Measurements from ENCODE around the gene FABP2.
"Not testable (repeated sequence)": the region's sequence is repeated elsewhere in the genome, so short reads cannot be mapped to it uniquely, and the experiment has no call there.

Gene FABP2

GRCh38 chr4:119307606-119308005 lies 14.3 kb downstream of the FABP2 start:
- no peak for DNase-seq

- no peak for DNase-seq
Measured at GRCh38 chr4:119304431-119304830, 17.5 kb downstream of the FABP2 start.

- no peak for DNase-seq
Measured at GRCh38 chr4:119303587-119304305, 18.2 kb downstream of the FABP2 start.

GRCh38 chr4:119302073-119302832 lies 19.7 kb downstream of the FABP2 start:
- no peak for DNase-seq

GRCh38 chr4:119300101-119300978 lies 21.6 kb downstream of the FABP2 start:
- DNase-seq: no peak

- DNase-seq: no peak
Measured at GRCh38 chr4:119299741-119300100, 22.2 kb downstream of the FABP2 start.

GRCh38 chr4:119299260-119299671 lies 22.7 kb downstream of the FABP2 start:
- DNase-seq: no peak

GRCh38 chr4:119297795-119298194 lies 24.1 kb downstream of the FABP2 start:
- no peak for DNase-seq

- DNase-seq: no peak
Measured at GRCh38 chr4:119296356-119296755, 25.6 kb downstream of the FABP2 start.

GRCh38 chr4:119290598-119290997 lies 31.3 kb downstream of the FABP2 start:
- DNase-seq: no peak

- DNase-seq: no peak
Measured at GRCh38 chr4:119289313-119289712, 32.6 kb downstream of the FABP2 start.

GRCh38 chr4:119286377-119287002 lies 35.4 kb downstream of the FABP2 start:
- no peak for DNase-seq

GRCh38 chr4:119284876-119285780 lies 36.8 kb downstream of the FABP2 start:
- DNase-seq: no peak

- no peak for DNase-seq
Measured at GRCh38 chr4:119281393-119281792, 40.5 kb downstream of the FABP2 start.

- DNase-seq: not testable (repeated sequence)
Measured at GRCh38 chr4:119279945-119280344, 42.0 kb downstream of the FABP2 start.

- not testable (repeated sequence) for DNase-seq
Measured at GRCh38 chr4:119279541-119279940, 42.4 kb downstream of the FABP2 start.

GRCh38 chr4:119271361-119272085 lies 50.4 kb downstream of the FABP2 start:
- no peak for DNase-seq

- DNase-seq: no peak
Measured at GRCh38 chr4:119268466-119268865, 53.5 kb downstream of the FABP2 start.

All from DMS 273 treated with DMSO at 0.1 percent for 48 hours (cell line).